ENCODE results near the gene ADAM19.
"Not testable (repeated sequence)": the region's sequence is repeated elsewhere in the genome, so short reads cannot be mapped to it uniquely, and the experiment has no call there.

ADAM19 gene

DNA sequence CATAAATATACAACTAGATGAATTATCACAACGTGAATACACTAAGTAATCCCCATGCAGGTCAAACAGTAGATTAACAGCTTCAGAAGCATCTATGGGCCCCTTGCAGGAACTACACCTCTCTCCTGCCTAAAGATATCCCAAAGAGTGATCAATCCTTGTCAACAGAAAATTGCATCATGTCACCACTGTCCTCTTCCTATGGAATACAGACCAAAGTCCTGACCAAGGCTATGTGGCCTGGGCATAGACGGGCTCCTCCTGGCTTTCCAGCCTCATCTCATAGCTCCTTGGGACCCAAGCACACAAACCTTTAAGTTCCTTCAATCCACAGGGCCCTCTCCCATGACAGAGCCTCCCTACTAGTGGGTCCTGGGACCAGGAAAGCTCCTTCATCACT is 90.2 kb downstream of the ADAM19 start:
- no peak for DNase-seq

DNA sequence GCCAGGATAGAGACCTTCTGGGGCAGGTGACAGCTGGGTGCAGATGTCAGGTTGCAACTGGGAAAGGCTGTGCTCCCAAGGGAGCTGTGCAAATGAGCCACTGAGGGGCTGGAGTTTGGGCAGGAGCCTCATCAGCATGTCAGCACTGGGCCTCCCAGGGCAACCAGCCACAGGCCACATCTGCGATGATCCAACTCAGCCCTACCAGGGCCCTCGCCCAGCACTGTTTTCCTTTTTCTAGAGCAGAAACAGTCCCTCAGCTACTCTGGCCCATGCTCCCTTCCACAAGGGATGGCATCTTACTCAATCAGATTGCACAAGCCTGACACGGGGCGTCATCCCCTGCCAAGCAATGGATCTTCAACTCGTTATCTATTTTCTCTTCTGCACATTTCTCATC is 90.8 kb downstream of the ADAM19 start:
- DNase-seq, result no peak

DNA sequence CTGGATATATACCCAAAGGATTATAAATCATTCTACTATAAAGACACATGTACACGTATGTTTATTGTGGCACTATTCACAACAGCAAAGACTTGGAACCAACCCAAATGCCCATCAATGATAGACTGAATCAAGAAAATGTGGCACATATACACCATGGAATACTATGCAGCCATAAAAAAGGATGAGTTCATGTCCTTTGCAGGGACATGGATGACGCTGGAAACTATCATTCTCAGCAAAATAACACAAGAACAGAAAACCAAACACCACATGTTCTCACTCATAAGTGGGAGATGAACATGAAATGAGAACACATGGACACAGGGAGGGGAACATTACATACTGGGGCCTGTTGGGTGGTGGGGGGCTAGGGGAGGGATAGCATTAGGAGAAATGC is 92.9 kb downstream of the ADAM19 start:
- DNase-seq, result not testable (repeated sequence)

DNA sequence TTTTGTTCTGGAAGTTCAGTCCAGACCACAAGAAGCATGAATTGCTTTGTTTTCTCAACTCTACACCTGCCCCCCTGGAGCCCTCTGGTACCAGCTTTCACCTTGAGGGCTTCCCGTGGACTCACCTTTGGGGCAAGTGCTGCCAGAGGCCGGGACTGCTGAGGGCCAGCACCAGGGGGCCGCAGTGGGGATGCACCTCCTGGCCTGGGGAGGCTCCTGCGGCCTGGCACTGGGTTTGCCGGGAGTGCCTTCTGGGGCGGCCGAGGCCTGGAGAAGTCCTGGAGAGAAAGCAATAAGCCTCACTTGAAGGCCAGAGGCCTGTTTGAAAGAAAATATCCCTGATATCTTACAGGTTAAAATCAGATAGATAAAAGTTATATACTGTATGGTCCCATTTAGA is 93.9 kb downstream of the ADAM19 start:
- no peak for DNase-seq

DNA sequence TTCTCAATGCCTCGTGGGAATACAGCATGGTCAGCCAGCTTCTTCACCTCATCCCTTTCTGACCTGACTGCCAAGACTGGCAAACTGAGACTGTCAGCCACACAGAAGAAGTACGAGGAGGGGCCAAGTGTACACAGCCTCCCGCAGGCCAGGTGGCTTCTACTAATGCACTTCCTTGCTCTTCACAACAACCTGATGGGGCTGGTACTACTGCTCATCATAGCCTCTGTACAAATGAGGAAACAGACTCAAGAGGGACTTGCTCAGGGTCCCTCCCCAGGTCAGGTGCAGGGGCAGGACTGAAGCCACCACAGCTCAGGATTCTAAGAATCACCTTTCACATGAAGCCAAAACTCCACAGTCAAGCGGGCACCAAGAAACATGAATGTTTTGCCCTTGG is 94.3 kb downstream of the ADAM19 start:
- DNase-seq, result peak in 1 of 5 experiments; percentile 19

DNA sequence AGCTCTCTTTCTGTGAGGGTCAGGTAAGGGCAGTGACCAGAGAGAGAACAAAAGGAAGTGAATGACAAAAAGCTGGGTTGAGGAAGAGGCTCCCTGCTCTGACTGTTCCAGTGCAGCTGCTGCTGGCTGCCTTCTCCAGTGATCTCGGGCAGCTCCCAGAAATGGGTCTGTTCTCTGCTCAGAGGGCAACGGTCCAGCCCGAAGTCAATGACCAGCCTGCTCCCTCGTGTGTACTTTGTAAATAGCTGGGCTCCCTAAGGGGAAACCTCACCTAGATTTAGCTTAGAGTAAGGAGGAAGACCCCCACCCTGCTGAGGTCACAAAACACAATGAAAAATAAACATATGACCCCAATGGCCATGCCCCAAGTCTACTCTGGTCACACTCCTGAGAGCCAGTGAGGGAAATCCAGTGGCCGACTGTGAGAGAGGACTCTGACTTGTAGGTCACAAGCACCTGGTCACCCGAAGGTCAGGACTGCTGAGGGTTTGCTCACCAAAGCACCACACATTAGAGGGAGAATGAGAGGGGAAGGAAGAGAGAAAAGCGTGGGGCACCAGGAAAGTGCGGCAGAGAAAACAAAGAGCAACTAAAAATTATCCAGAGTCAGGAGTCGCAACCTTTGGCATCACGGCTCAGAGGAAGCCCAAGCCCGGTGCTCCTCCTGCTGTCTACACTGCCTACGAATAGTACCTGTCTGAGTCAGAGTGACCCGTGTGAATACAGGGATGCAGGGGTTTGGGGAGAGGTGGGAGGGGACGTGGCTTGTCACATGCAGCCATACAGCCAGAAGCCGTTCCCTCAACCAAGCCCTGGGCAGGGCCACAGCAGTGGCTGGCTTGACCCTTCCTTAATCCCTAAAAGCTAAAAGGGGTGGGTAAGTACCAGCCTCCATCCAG is 95.7 kb downstream of the ADAM19 start:
- DNase-seq, result no peak

DNA sequence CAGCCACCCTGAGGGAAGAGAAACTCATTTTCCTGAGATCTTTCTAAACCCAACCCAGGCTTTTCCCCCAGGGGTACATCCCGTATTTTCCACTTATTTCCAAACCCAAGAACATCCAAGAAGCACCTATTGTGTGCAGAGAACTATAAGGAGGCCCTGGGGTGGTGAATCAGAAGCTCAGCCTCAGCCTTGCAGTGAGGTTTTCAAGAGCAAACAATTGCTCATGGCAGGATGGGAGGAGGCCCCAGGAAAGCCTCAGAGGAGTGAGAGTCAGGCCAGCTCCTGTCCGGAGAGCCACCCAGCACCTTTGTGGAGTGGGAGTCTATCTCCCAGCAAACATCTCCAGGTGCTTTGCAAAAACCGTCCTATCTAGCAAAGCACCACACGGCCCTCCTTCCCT is 96.4 kb downstream of the ADAM19 start:
- DNase-seq, result no peak

DNA sequence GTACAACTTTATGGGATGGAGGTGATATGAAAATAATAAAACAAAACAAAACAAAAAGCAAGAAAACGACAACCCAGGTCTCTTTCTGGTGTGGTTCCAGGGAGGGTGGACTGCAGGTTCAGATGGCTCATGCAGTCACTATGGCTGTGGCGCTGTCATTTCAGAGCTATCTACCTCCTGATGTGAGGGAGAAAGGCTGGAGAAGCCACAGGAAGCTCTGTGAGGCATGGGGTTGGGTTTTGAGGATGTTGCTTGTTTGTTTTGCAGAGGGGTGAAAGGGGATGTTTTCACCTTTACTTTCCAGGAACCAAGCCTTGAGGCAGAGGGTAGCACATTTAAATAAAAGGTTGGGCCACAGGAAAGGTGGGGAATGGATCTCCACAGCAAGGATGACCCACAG is 96.8 kb downstream of the ADAM19 start:
- peak in 1 of 5 experiments; percentile 18 for DNase-seq

DNA sequence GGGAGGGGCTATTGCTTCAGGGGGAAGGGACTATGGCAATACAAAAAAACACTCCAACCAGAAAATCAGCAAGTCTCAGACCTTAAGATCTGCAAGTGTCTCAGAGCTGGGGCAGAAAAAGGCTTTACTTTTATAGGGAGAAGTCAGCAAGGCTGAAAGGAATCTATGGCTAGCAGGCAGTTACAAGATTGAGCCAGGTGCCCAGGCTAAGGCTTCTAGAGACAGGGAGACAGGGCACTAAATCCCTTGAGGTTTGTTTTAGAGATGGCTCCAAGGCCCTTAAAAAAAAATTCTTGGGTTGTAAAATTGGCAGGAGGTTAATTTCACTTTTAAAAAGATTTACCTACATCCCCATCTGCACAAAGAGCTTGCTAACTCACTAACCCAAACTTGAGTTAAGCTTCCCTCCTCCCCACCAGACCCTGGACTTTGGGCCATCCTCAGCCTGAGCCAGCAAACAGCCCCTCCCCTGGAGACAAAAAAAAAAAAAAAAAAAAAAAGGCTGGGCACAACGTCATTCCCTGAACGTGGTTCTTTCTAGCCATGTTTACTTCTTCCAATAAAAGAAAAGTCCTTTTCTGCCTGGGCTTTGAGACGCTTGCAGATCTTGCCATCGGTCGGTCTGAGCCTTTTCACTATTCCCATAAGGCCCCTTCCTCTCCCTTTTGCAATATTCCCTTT is 97.6 kb downstream of the ADAM19 start:
- DNase-seq, result no peak

DNA sequence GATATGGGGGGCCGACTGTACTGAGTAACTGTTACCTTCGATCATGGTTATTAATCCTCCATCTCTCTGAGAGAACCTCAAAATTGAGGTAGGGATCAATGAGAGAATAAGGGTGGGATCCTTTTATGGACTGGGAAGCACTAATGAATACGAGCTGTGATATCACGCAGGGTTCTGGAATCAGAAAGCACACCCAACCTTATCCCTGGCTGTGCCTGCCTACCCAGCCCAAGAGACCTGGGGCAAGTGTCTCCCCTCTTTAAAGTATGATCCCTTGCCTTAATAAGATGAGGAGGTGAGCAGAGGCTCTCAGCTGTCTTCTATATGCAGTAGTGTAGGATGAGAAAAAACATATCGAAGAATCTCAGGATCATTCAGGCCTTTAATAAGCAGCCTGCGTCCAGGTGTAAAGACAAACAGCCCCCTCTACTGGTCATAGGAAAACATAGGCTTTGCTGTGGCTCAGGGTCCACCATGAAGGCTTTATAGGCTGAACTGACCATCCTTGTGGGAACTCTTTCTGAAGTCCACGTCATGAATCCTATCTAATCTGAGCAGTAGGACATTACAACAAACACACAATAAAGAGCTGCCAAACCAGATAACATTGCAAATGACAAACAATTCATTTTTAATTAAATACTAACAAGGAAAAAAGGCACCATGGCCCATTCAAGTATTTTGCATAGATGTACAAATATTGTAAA is 98.7 kb downstream of the ADAM19 start:
- peak in 1 of 5 experiments; percentile 46 for DNase-seq

DNA sequence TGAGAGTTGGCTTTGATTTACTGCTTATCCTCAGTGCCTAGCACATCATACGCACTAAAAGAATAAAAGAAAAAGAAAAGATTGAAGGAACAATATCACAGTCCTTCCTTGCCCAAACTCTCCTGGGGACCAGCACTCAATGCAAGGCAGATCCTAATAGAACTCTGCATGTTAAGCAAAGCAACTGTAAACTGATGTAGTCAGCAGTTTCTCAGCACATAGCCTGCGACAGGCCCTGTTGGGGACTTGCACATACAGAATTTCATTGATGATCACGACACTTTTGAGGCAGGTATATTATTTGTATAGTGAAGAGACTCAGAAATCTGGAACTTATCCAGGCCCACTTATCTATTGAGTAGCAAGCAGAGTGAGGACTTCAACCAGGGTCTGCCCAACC is 100.1 kb downstream of the ADAM19 start:
- DNase-seq, result no peak

DNA sequence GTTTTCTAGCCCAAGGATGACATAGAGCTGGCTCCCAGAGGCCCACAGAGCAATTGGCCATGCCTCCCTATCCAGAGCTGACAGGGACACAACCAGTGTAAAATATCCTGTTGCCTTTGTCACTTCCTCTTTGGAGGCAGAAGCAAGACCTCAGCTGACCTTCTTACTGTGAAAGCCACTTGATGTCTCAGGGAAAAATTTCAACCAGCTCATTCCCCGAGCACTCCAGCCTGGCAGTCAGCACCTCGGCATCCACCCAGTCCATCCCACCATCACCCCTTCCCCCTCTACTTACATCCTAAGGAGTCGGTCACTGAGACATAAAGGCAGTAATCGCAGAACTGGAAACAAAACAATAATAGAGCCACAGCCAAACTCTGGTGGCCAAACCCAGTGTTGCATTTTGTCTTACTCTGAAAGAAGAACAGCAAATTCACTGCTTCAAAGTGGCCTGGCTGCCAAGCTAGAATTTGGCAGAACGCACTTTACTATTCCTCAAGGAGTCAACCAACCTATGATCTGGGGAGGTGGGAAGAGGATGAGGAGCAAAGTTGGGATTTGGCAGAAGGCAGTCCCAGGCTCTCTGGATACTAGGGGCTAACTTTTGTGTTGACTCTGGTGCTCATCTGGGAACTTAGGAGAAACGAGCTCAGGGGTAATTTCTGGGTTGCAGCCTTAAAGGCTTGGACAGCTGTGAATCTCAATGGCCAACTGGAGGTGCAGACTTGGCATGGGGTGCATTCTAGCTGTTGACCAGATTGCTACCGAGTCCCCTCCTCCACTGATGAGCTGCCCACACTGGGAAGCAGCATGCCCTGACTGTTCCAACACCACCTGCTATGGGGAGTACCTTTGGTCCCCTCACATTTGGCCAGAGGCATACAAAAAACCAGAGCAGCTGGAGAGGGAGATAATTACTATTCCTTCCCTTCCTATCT is 101.9 kb downstream of the ADAM19 start:
- DNase-seq, result no peak

DNA sequence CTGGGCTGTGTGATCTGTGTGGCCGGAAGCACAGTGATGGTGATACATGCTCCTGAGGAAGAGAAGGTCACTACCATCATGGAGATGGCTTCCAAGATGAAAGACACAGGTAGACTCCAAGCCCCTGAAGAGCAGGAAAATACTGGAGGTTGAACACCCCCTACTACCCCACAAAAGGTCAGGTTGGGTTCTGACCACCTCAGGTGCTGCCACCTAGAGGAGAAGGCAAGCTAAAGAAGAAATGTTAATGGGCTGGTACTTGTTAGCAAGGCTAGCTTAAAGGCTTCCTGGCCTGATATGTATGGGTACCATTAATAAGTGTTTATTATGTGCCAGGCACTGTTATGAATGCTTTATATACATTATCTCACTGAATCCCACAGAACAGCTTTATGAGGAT is 103.9 kb downstream of the ADAM19 start:
- peak in 1 of 5 experiments; percentile 22 for DNase-seq

DNA sequence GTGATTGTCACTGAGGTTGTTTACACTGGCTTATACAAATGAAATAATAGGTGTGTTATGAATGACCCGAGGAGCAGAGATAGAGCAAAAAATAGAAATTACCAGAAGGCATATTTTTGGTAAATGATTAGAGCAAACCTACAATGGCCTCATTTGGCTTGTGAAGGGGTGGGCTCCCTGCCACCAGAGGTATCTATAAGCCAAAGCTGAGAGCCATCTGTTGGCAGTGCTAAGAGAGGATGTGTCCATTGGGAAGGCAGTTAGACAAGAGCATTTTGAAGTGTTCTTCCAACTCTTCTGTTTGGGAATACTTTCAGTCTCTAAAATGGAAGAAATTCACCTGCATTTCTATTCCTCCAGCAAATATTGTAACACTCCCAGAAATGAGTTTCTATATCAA is 104.9 kb downstream of the ADAM19 start:
- DNase-seq, result no peak

DNA sequence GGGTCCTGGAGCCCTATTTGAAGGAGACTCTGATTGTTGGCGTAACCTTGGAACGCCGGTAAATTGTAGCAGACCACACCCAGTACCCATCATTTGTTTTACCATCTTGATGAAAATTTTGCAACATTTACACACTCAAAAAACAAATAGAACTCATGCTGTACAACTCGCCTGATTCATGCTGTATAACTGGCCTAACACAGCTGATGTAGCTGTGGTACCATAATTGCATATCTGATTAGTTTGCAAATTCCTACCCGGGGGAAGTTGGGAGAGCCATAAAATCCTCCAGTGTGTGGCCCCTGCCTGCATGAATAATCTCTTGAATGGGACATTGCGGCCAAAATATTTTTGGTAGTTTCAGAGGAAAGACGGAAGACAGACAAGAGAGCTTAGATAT is 105.9 kb downstream of the ADAM19 start:
- DNase-seq, result no peak

DNA sequence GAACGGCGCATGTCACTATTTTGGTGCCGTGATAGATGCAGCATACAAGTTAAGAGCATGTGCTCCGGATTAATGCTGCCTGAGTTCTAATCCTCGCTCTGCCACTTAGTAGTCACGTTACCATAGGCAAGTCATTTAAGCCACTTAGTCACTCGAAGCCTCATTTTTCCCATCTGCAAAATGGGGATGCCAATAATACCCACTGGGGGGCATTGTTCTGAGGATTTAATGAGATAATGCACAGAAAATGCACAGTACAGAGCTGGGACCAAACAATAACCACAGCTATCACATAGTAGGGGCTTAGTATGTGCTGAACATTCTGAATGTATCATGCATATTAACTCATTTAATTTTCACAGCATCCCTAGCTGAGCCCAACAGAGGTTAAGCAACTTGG is 106.5 kb downstream of the ADAM19 start:
- peak in 1 of 5 experiments; percentile 23 for DNase-seq

DNA sequence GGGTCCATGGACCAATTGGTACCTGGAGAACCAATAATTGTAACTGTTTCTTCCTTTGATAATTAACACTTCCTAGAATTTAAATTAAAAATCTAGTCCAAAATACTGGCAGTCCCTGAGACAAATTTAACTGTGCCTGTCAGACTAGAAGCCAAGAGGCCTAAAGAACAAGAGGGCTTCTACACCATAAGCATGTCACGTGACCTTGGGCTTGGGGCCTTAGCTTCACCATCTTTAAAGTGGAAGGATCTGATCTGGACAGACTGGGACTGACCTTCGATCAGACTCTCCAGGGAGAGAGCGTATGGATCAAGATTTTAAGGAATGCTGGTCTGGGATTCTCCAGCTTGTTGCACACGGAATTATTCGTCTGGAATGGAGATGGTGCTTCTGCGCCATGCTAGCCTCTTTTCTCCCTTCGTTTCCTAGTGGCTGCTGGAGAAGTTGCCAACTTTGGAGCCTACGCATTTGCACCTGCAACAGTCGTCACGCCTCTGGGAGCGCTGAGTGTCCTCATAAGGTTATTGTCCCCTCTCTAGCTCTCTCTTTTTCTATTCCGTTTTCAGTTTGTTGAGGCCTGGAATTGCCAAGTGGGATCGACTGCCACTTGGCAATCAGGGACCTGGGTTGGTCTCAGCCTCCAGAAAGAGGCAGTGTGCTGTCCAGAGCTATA is 107.1 kb downstream of the ADAM19 start:
- DNase-seq, result no peak

DNA sequence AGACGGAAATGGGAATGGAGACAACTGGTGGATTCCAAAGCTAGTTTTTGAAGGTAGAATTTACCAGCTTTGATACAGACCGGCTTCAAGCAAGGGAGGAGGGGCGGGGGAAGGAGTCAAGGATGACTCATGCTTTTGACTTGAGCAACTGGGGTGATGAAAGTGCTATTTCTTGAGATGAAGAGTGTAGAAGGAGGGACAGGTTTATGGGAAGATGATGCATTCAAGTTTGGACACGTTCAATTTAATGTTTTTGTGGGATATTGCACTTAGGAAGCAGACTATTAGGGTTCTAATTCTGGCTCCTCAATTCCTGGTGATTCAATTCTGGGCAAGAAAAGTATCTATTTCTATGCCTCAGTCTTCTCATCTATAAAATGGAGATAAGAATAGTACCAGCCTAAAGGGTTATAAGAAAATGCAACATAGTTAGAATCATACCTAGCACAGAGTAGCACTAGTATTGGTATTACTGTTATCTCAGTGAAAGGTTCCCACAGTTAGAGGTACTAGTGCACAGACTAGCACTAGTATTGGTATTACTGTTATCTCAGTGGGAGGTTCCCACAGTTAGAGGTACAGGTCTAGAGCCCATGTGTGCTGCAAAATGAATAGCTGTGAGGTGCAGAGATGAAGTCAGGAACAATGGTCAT is 110.9 kb downstream of the ADAM19 start:
- peak in 2 of 5 experiments; percentile 46 to 85 for DNase-seq

DNA sequence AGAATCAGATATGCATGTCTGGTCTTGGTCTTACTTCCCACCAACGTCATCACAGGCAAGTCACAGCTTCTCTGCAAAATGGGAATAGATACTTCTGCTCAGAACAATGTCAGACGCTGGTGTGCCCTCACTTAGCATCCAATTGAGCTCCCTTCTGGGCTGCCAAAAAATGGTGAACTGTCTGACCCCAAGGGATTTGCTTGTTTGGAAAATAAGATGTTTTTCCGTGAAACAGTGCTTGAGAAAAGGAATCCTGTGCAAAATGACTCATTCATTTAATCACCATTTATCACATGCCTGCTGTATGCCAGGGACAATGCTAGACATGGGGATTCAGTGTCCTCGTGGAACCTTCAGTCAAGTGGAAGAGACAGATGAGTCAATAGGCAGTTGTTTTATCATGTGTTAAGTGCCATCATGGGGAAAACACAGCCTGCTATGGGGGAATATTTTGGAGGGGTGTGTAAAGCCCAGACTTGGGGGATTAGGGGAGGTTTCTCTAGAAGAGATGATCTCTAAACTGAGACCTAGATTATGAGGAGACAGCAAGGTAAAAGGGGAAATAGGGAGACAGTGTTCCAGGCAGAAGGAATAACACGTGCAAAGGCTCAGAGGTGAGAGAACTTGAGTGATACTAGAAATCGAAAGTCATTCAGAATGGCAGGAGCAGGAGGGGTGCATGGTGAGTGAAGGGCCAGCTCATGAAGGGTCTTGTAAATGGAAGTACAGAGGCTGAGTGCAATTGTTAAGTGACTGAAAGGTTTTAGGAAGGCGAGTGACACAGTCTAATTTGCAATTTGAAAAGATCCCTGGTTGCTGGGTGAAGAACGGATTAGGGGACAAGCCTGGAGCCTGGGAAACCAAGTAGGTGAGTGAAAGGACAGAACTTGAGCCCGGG is 111.7 kb downstream of the ADAM19 start:
- DNase-seq, result no peak

DNA sequence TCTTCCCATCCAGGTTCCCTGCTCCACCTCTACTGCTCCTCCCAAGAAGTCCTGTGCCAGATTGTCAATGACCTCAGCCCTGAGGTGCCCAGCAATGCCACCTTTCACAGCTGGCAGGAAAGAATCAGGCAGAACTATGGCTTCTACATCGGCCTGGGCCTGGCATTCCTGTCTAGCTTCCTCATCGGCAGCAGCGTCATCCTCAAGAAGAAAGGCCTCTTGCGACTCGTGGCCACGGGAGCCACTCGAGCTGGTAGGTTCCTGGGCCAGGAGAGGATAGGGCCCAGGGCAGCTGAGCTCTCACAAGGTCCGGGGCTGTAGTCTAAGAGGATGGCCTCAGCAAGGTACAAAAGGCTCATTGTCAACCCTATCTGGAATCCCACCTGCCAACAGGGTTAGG is 112.5 kb downstream of the ADAM19 start:
- DNase-seq, result no peak
